ENCODE data around the gene SULT1C2.
"Not testable (repeated sequence)": the region's sequence is repeated elsewhere in the genome, so short reads cannot be mapped to it uniquely, and the experiment has no call there.

GRCh38 chr2:108359336-108359735 is 70.6 kb downstream of the SULT1C2 start:
- TF ChIP-seq CTCF, POLR2A (IDR thresholded peaks at IDR 0.05): not testable (repeated sequence)

Measured in Peyer's patch (tissue), 4 donors.